Activated CD8-positive, alpha-beta memory T cell treated with anti-CD3 and anti-CD28 coated beads, Interleukin-2, amount 50 U/mL, for 48 hours (primary cell): Measurements from ENCODE around the gene ABCA12.
"Not testable (repeated sequence)": the region's sequence is repeated elsewhere in the genome, so short reads cannot be mapped to it uniquely, and the experiment has no call there.

Experiments
- DNase-seq: peaks from one replicate; pipeline ENCODE4 v3.0.0-alpha.2; 2020

ABCA12 gene

GRCh38 chr2:215138479-215138878 lies at the start of gene ABCA12:
TSS of gene ABCA12 (minus strand) at chr2:215138626. CDS start at chr2:215138208, 418 bp downstream.
- no peak for DNase-seq

GRCh38 chr2:215188078-215188477 lies 49.7 kb upstream of the ABCA12 start:
- no peak for DNase-seq

GRCh38 chr2:215186021-215186420 lies 47.6 kb upstream of the ABCA12 start:
- no peak for DNase-seq

GRCh38 chr2:215178121-215178520 lies 39.7 kb upstream of the ABCA12 start:
- no peak for DNase-seq

- DNase-seq: no peak
Observed at GRCh38 chr2:215171796-215172195, 33.4 kb upstream of the ABCA12 start.

- no peak for DNase-seq
Observed at GRCh38 chr2:215171151-215171550, 32.7 kb upstream of the ABCA12 start.

- DNase-seq: not testable (repeated sequence)
Observed at GRCh38 chr2:215166505-215166904, 28.1 kb upstream of the ABCA12 start.

GRCh38 chr2:215163319-215163718 lies 24.9 kb upstream of the ABCA12 start:
- not testable (repeated sequence) for DNase-seq

GRCh38 chr2:215161301-215161829 lies 22.9 kb upstream of the ABCA12 start:
- DNase-seq: no peak

- DNase-seq: no peak
Observed at GRCh38 chr2:215160081-215160480, 21.7 kb upstream of the ABCA12 start.

GRCh38 chr2:215156453-215156852 lies 18.0 kb upstream of the ABCA12 start:
- no peak for DNase-seq

- no peak for DNase-seq
Observed at GRCh38 chr2:215149894-215150293, 11.5 kb upstream of the ABCA12 start.

- DNase-seq: no peak
Observed at GRCh38 chr2:215149486-215149885, 11.1 kb upstream of the ABCA12 start.

GRCh38 chr2:215149060-215149459 lies 10.6 kb upstream of the ABCA12 start:
- no peak for DNase-seq

GRCh38 chr2:215145611-215146010 lies 7.2 kb upstream of the ABCA12 start:
- DNase-seq: no peak

- DNase-seq: no peak
Observed at GRCh38 chr2:215144106-215144875, 5.9 kb upstream of the ABCA12 start.

GRCh38 chr2:215143458-215143857 lies 5.0 kb upstream of the ABCA12 start:
- DNase-seq: no peak

GRCh38 chr2:215141706-215142105 lies 3.3 kb upstream of the ABCA12 start:
- no peak for DNase-seq

- DNase-seq: no peak
Observed at GRCh38 chr2:215140166-215140707, 1.8 kb upstream of the ABCA12 start.

GRCh38 chr2:215137741-215138340 lies 585 bp downstream of the ABCA12 start:
- DNase-seq: no peak

- no peak for DNase-seq
Observed at GRCh38 chr2:215137329-215137686, 1.1 kb downstream of the ABCA12 start.

GRCh38 chr2:215136669-215137328 lies 1.6 kb downstream of the ABCA12 start:
- DNase-seq: no peak

- no peak for DNase-seq
Observed at GRCh38 chr2:215120401-215120800, 18.0 kb downstream of the ABCA12 start.

- no peak for DNase-seq
Observed at GRCh38 chr2:215119847-215120246, 18.6 kb downstream of the ABCA12 start.
